GM15510 (cell line): ENCODE data around the gene ZBTB7C.

Experiments
- POLR2A ChIP-seq: IDR thresholded peaks from 3 replicates; pipeline ENCODE4 v1.6.1; 2011; ENCODE audit warnings: borderline replicate concordance; ENCODE audit not compliant: insufficient read length; ENCODE audit errors: extremely low read depth

Gene ZBTB7C

DNA sequence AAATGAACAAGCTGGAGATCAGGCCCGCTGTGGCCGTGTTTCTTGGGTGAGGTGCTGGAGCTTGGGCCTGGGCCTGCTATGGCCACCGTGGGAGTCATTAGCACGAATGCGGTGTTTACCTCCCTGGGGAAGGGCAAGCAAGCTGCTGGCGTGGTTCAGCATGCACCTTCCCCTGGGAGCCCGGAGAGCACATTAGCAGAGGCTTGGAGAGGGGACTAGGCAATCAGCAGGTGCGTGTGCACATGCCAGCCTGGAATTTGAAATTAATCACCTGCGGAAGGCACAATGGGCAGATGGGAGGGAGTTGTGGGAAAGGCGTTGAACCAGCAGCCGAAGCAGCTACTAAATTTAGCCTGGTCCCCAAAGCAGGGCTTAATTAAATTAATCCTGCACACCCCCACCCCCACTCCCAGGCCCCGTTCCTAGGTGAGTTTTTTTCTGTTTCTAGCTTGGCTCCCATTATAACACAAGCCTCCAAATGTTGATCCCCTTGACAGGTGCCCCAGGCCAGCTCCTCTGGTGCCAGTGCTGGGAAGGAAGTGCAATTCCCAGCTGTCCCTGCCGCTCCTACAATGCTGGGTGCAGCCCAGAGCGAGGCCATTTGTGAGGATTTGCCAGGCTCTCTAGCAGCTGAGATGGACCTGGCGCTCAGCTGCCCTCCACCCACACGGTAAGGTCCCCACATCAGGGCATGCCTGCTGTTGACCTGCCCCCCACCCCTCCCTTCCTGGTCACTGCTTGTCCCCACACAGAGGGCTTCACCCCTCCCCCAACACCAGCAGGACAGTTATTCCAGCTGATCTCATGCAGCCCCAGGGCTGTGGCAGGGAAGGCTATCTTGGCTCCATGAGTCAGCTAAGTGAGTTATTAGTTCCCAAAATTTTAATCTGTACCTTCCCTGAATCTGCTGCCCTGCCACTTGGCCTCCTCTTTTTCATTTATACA lies 115.0 kb downstream of the ZBTB7C start:
- TF ChIP-seq POLR2A: no peak

DNA sequence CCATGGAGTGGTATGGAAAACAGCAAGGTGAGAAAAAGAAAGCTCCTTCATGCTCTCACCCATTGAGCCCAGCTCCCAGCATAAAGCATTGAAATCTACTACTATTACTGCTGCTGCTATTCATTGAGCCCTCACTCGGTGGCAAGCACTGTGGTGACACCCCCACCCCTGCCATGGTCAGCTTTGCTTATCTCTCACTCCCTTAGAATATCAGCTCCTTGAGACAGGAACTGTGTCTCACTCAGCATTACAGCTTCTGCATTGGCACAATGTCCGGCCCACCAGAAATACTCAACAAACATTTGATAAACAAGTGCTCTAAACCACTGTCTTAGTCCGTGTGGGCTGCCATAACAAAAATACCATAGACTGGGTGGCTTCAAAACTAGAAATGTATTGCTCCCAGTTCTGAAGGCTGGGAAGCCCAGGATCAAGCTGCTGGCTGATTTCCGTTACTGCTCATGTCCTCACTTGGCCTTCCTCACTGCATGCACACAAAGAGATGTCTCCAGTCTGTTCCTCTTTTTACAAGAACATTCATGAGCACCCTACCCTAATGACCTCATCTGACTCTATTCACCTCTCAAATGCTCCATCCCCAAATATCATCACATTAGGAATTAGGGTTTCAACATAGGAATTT lies 116.3 kb downstream of the ZBTB7C start:
- TF ChIP-seq POLR2A: no peak

DNA sequence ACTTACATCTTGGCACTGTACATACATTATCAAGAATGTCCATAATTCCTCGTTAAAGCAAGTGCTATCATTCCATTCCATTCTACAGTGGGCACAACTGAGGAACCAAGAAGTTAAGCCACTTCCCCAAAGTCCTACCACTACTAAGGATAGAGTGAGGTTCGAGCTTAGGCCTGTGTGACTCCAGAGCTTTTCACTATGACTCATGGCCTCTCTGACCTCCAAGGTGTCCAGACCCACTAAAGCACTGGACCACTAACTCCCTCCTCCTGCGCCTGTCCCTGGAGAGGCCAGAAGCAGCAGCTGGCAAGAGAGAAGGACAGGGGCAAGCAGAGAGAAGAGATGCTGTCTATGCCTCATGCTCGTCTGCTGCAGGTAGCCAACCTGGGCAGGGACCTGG lies 117.0 kb downstream of the ZBTB7C start:
- TF ChIP-seq POLR2A: no peak

DNA sequence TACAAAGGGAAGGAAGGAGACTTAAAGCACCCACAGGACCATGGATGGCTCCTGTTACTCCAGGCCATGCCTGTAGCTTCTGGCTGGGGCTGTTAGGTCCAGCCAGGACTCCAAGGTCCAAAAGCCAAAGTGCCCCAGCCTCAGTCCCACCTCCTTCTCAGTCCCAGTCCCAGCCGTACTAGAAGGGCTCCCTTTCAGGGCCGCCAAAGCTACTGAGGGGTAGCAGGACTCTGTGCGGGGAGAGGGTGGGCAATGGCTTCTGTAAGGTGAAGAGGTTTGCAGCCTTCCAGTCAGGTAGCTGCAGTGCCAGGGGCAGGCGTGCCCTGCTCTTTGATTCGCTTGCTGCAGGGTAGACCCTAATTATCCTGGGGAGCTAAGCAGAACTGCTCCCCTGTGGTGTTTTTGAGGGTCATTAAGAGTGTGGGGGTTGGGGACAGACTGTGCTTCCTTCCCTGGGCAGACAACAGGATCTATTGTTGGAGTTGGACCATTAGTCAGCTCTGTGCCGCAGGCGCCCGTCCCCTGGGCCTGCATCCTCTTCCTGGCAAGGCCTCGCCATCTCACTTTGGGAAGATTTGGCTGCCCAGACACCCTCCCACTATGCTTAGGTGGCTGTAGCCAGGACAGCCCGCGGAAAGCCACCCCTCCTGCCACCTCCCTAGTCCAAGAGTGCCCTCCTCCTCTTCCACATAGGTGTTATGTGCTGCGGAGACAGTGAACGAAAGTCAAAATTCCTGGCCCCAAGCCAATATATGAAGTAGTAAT lies 118.8 kb downstream of the ZBTB7C start:
- no peak for TF ChIP-seq POLR2A

DNA sequence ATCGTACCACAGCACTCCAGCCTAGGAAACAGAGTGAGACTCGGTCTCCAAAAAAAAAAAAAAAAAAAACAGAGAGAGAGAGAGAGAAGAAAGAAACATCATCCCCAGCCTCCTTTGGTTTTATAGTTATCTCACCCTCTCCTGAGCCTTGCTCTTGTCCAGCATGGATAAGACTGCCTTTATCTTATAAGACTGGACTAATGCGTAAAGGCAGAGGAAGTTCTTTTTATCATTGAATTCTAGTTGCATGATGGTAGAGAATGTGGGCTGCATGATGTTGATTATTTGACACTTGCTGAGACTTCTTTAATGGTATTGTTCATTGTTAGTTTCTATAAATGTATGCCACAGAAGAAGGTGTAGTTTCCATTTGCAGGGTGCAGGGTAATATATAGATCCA lies 124.4 kb downstream of the ZBTB7C start:
- no peak for TF ChIP-seq POLR2A

DNA sequence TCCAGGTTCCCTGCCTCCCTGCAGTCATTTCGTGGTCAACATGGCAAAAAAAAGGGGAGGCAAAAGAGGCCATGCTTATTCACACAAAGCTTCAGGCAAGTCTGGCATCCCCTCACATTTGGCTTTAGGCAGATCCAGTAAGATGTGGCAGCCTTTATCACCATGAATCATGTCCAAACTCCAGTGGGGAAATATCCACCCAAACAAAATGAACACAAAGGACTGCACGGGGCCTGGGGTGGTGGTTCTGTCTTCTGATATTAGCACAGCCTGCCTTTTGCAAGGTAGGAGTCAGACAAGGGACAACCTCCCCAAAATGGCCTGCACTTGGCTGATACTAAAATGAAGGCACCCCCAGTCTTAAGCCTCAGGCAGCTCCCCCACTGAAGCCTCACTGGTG lies 129.9 kb downstream of the ZBTB7C start:
- TF ChIP-seq POLR2A: no peak

DNA sequence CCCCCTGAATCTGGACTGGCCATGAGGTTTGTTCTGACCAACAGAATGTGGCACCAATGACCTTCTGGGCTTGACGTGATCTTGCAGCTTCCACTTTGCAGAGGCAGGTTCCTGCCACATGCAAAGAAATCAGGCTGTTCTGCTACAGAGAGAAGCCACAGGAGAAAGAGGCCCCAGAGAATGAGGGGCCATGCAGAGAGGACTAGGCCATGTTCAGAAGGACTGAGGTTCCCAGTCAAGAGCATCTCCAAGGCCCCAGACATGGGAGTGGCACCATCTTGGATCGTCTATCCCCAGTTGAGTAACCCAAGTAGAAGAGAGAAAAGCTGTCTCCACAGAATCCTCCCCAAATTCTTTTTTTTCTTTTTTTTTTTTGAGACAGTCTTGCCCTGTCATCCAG lies 131.1 kb downstream of the ZBTB7C start:
- TF ChIP-seq POLR2A: no peak

DNA sequence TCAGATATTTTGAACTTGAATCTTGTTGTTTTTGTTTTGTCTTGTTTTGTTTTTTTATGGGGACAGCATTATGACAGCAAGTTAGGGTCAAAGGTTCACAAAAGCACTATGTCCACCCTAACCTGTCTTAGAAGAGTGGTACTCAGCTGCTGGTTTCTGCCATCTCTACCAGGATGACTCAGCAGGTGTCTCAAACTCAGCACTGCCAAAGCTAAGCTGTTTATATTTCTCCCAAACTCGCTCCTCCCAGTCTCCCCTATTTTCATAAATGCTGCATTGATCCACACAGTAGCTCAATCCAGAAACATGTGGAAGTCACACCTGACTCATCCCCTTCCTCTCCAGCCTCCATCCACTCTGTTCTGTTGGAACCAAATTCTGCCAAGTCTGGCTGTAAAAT lies 134.9 kb downstream of the ZBTB7C start:
- no peak for TF ChIP-seq POLR2A

DNA sequence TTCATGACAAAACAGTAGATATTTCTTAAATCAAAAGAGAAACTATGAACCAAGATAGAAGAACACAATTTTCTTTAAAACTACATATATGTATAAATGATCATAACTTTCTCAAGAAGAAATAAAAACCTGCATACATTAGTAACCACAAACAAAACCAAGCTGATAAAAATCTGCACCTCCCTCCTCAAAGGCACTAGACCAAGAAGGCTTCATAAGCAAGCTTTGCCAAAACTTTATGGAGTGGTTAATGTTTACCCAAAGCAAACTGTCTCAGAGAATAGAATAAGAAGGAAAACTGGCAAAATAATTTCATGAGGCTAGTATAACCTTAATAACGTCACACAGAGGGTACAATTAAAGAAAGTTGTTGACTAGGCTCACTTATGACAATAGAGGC lies 138.3 kb downstream of the ZBTB7C start:
- TF ChIP-seq POLR2A: no peak

DNA sequence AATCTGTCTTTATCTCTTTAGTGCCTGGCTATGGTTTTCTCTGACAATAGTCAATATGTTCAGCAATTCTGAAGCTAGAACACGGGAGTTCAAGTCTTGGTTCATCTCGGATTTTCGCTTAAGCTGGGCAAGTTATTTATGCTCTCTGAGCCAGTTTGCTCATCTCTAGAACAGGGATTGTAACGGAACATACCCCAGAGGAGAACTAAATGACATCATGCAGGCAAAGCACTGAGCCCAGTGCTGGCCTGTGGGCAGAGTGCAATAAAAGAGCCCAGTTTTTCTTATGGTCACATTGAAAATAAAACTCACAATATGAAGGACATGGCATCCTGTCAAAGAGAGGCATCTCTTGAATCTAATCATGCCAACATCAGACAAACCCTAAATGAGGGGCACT lies 143.9 kb downstream of the ZBTB7C start:
- no peak for TF ChIP-seq POLR2A

DNA sequence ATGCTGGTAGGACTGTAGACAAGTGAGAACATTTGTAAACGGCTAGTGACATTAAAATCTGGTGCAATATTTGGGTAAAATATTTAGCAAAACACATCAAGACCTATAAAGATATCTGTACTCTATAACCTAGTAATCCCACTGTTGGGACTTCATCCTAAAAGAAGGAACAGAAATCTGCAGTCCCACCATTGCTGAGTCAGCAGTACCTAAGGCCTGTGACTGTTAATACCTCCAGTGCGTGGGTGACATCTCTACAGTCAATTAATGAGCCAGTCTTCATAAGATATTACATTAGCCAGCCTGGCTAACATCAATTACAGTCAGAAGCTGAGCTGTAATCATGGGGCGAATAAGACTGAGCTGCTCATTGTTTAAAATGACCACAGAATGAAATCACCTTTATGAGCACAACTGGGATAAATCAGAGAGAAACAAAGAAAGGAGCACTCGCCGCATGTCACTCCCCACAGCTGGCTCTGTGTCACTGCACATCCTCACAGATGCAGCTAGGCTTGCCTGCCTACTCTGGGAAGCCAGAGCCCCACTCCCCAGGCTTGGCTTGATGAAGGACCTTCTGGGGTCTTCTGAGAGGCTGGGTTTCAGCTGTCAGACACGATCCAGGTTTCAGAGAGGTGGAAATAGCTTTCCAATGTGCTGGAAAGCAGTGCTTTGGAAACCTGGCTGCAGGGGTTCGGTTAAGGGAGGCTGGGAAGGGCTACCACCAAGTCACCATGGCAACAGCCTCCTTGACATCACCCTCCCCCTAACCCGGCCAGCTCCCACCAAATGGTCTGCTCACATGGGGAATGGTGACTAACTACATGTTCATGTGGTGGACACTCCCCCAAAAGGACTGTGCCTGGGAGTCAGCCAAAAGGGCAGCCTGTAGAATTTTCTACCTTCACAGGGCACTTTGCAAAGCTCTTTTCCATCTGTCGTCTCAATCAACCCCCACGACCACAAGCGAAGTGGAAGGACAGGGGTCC lies 145.0 kb downstream of the ZBTB7C start:
- no peak for TF ChIP-seq POLR2A

DNA sequence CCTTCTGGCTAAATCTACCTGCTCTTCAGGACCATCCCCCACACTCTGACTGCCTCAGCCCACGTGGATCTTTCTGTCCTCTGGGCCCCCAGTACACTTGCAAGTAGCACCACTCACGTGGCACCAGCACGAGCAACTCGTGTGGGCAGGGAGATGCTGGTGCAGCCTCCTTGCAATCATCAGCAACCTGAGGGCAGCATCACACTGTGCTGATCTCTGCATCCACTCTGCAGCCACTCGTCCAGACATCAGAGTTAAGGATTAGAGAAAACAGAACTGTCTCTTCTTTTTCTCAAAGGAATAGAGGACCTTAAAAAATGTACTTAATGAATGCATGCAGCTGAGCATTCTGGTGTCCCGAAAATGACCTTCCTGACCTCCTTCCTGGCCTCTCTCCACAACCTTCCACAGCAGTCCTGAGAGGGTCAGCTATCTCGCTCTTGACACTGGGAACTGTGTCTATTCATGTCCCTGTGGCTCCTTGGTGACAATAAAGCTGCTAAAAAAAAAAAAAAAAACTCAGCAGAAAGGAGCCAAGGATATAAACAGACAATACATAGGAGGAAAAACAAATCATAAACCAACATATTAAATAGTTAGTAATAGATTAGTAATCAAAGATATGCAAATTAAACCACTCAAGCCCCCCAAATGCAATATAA lies 145.9 kb downstream of the ZBTB7C start:
- no peak for TF ChIP-seq POLR2A

DNA sequence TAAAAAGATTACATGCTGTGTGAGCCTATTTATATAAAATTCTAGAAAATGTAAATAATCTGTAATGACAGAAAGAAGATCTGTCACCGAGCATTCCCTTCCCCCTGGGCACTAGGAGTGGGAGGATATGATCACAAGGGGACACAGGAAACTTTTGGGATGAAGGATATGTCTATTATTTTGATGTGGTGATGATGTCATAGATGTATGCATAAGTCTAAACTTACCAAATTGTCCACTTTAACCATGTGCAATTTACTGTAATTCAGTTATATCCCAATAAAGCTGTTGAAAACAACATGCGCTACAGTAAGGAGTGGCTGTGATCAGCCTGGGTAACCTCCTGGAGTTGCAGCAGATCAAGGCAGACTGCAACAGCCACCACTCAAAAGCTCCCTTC lies 148.9 kb downstream of the ZBTB7C start:
- no peak for TF ChIP-seq POLR2A

DNA sequence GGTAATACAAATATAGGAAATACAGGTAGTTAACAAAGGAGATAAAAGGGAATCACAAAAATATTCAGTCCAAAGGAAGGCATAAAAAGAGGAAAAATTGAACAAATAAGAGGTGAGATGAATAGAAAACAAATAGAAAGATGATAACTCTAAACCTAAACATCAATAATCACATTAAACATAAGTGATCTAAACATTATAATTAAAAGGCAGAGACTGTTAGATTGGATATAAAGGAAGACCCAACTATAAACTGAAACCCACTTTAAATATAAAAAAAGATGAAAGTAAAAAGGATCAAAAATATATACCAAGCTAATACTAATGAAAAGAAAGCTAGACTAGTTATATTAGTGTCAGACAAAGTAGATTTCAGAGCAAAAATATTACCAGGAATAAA lies 152.3 kb downstream of the ZBTB7C start:
- TF ChIP-seq POLR2A: no peak
